ENCODE results near the gene RRP9.

Gene RRP9

DNA sequence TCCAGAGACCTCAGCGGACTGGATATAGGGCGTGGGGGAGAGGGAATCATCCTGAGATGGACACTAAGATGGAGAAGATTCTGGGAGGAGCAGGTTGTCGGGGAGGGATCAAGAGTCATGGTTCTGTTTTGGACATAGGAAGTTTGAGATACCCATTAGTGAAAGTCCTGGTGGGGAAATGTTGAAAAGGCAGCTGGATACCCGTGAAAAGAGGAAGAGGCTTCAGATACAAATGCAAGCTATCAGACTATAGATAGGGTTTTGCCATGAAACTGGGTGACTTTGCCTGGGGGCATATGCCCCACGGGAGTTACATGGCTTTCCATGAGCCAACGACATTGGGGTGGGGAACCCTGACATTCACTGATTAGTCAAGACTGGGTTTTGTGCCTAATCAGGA, 12.4 kb upstream of the RRP9 start:
- H3K9me3 ChIP-seq (ENCODE audit: insufficient read depth, low read length), result no peaks in the 10 kb centered on the region
- peaks cover 33% of the 10 kb centered on the region for H3K27me3 ChIP-seq (ENCODE audit: insufficient read depth, insufficient read length)
- no peak overlapping the region for H3K9ac ChIP-seq (ENCODE audit: insufficient read length, low read depth)
- peaks cover 21% of the 10 kb centered on the region for H3K36me3 ChIP-seq (ENCODE audit: insufficient read depth, insufficient read length, low read length)
- H3K4me3 ChIP-seq (ENCODE audit: insufficient read length, low read depth), result no peak overlapping the region
- TF ChIP-seq YY1 (IDR thresholded peaks at IDR 0.05; ENCODE audit: insufficient read depth, insufficient read length), result no peak
- TF ChIP-seq SUZ12 (IDR thresholded peaks at IDR 0.05; ENCODE audit: extremely low read depth, insufficient read depth, insufficient read length), result no peak
- TF ChIP-seq ZNF274 (IDR thresholded peaks at IDR 0.05; ENCODE audit: low read depth, low read length), result no peak
- H3K4me1 ChIP-seq (ENCODE audit: insufficient read depth, insufficient read length), result peaks cover 12% of the 10 kb centered on the region
- no peak for DNase-seq (ENCODE audit: low read depth, low spot score)

DNA sequence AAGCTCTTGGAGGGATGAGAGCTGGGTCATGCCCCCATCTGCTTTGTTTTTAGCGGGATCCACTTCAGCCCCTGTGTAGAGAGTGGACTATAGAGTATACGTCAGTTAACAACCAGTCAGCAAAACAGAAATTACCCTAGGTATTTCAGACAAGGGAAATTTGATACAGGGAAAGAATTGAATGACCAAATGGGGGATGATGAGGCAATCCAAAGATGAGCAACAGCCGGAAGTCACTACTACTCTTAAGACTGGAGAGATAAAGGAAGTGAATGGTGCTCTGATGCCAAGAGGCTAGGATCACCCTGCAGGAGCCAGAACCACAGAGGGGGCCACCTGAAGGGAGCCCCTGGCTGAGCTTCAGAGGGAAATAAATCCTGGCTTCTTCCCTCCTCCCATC, 11.7 kb upstream of the RRP9 start:
- no peak for TF ChIP-seq SUZ12 (IDR thresholded peaks at IDR 0.05; ENCODE audit: extremely low read depth, insufficient read depth, insufficient read length)
- no peak for TF ChIP-seq YY1 (IDR thresholded peaks at IDR 0.05; ENCODE audit: insufficient read depth, insufficient read length)
- TF ChIP-seq ZNF274 (IDR thresholded peaks at IDR 0.05; ENCODE audit: low read depth, low read length), result no peak
- no peak for DNase-seq (ENCODE audit: low read depth, low spot score)

DNA sequence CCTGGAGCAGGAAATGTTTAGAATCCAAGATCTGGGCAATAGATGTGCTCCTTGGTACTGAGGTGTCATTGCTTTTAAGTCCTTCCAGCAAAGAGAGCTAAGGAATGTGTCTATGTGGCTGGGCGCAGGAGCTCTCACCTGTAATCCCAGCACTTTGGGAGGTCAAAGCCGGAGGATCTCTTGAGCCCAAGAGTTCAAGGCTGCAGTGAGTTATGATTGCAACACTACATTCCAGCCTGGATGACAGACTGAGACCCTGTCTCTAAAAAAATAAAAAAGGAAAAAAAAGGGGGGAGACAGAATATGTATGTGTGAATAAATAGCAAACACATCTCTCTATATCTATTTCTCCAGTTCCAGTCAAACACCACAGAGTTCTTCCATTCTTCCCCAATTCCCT, 9.2 kb upstream of the RRP9 start:
- Histone ChIP-seq H3K4me1 (ENCODE audit: insufficient read depth, insufficient read length) (peaks cover 11% of the 10 kb centered on the region), H3K9ac (ENCODE audit: insufficient read length, low read depth) (no peak overlapping the region), H3K36me3 (ENCODE audit: insufficient read depth, insufficient read length, low read length) (no peaks in the 10 kb centered on the region), H3K9me3 (ENCODE audit: insufficient read depth, low read length) (no peaks in the 10 kb centered on the region), H3K4me3 (ENCODE audit: insufficient read length, low read depth) (no peak overlapping the region), H3K27me3 (ENCODE audit: insufficient read depth, insufficient read length) (peaks cover 35% of the 10 kb centered on the region)
- TF ChIP-seq SUZ12 (IDR thresholded peaks at IDR 0.05; ENCODE audit: extremely low read depth, insufficient read depth, insufficient read length) (no peak), YY1 (IDR thresholded peaks at IDR 0.05; ENCODE audit: insufficient read depth, insufficient read length) (no peak), ZNF274 (IDR thresholded peaks at IDR 0.05; ENCODE audit: low read depth, low read length) (no peak)
- no peak for DNase-seq (ENCODE audit: low read depth, low spot score)

More for the DNA sequence above, 11.7 kb upstream of the RRP9 start:
- Histone ChIP-seq H3K4me1 (ENCODE audit: insufficient read depth, insufficient read length) (peaks cover 12% of the 10 kb centered on the region), H3K36me3 (ENCODE audit: insufficient read depth, insufficient read length, low read length) (peaks cover 15% of the 10 kb centered on the region), H3K27me3 (ENCODE audit: insufficient read depth, insufficient read length) (peaks cover 35% of the 10 kb centered on the region), H3K4me3 (ENCODE audit: insufficient read length, low read depth) (no peak overlapping the region), H3K9ac (ENCODE audit: insufficient read length, low read depth) (no peak overlapping the region), H3K9me3 (ENCODE audit: insufficient read depth, low read length) (no peaks in the 10 kb centered on the region)

DNA sequence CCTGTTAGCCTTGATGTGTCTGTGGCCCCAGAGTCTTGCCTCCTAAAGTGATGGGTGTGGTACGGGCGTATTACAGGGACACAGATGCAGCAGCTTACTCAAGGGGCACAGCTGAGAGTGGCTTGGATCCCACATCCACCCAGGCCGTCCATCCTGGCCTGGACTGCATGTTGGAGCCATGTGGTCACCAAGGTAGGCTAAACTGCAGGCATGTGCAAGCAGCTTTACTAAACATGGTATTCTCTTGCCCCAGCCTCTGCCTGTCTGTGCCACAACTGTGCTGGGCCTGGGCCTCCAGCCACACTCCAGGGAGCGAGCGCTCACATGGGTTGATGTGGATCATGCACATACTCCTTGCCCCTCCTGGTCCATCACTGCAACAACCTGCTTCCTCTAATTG, 7.4 kb upstream of the RRP9 start:
- TF ChIP-seq YY1 (IDR thresholded peaks at IDR 0.05; ENCODE audit: insufficient read depth, insufficient read length), result no peak
- H3K4me3 ChIP-seq (ENCODE audit: insufficient read length, low read depth), result no peak overlapping the region
- no peak overlapping the region for H3K9ac ChIP-seq (ENCODE audit: insufficient read length, low read depth)
- no peaks in the 10 kb centered on the region for H3K9me3 ChIP-seq (ENCODE audit: insufficient read depth, low read length)
- H3K36me3 ChIP-seq (ENCODE audit: insufficient read depth, insufficient read length, low read length), result no peaks in the 10 kb centered on the region
- H3K4me1 ChIP-seq (ENCODE audit: insufficient read depth, insufficient read length), result peaks cover 4% of the 10 kb centered on the region
- DNase-seq (ENCODE audit: low read depth, low spot score), result no peak
- H3K27me3 ChIP-seq (ENCODE audit: insufficient read depth, insufficient read length), result peaks cover 22% of the 10 kb centered on the region

DNA sequence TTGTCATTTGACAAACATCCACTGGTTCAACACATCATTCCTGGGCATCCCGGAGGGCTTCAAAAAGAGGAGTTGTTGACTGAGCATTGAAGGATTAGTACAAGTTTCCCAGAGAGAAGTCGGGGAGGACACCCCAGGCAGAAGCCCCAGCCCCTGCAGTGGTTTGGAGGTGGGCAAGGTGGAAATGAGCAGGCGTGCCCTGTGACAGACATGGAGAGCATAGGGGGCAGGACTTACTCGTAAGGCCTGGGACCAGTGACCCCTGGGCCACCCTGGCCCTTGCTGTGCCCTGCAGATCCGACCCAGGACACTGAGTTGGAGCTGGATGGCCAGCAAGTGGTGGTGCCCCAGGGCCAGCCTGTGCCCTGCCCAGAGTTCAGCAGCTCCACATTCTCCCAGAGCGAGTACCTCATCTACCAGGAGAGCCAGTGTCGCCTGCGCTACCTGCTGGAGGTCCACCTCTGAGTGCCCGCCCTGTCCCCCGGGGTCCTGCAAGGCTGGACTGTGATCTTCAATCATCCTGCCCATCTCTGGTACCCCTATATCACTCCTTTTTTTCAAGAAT, 6.4 kb upstream of the RRP9 start:
- peaks cover 4% of the 10 kb centered on the region for H3K4me1 ChIP-seq (ENCODE audit: insufficient read depth, insufficient read length)
- DNase-seq (ENCODE audit: low read depth, low spot score), result no peak
- no peak overlapping the region for H3K4me3 ChIP-seq (ENCODE audit: insufficient read length, low read depth)
- H3K9ac ChIP-seq (ENCODE audit: insufficient read length, low read depth), result no peak overlapping the region
- peaks cover 13% of the 10 kb centered on the region for H3K27me3 ChIP-seq (ENCODE audit: insufficient read depth, insufficient read length)
- TF ChIP-seq YY1 (IDR thresholded peaks at IDR 0.05; ENCODE audit: insufficient read depth, insufficient read length), result no peak
- TF ChIP-seq ZNF274 (IDR thresholded peaks at IDR 0.05; ENCODE audit: low read depth, low read length), result no peak
- no peak for TF ChIP-seq SUZ12 (IDR thresholded peaks at IDR 0.05; ENCODE audit: extremely low read depth, insufficient read depth, insufficient read length)
- H3K9me3 ChIP-seq (ENCODE audit: insufficient read depth, low read length), result no peaks in the 10 kb centered on the region
- no peaks in the 10 kb centered on the region for H3K36me3 ChIP-seq (ENCODE audit: insufficient read depth, insufficient read length, low read length)

DNA sequence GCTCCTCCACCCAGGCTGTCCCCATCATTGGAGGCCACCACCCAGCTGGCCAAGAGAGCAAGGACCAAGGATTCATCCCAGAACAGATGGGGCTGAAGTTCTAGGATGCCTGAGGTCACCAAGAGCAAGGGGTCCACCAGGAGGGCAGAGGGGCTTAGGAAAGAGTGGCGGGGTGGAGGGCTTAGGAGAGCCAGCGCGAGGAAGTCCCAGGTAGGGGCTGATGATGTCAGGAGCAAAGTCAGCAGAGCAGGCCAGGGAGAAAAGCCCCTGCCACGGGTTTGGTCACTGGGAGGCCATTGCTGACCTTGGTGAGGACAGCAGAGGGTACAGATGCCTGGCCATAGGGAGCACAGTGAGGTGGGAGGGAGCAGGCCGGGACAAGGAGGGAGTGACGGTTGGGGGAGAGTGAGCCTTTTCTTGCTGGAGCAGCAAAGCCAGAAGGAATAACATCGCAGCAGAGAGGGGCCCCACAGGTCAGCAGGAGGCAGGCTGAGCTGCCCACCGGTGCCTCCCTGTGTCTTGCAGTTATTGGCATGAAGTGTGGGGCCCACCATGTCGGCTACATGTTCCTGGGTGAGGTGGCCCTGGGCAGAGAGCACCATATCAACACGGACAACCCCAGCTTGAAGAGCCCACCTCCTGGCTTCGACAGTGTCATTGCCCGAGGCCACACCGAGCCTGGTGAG, 5.7 kb upstream of the RRP9 start:
- TF ChIP-seq ZNF274 (IDR thresholded peaks at IDR 0.05; ENCODE audit: low read depth, low read length) (no peak), YY1 (IDR thresholded peaks at IDR 0.05; ENCODE audit: insufficient read depth, insufficient read length) (no peak), SUZ12 (IDR thresholded peaks at IDR 0.05; ENCODE audit: extremely low read depth, insufficient read depth, insufficient read length) (no peak)
- Histone ChIP-seq H3K27me3 (ENCODE audit: insufficient read depth, insufficient read length) (peaks cover 13% of the 10 kb centered on the region), H3K36me3 (ENCODE audit: insufficient read depth, insufficient read length, low read length) (no peaks in the 10 kb centered on the region), H3K4me1 (ENCODE audit: insufficient read depth, insufficient read length) (peaks cover 4% of the 10 kb centered on the region), H3K9me3 (ENCODE audit: insufficient read depth, low read length) (no peaks in the 10 kb centered on the region), H3K4me3 (ENCODE audit: insufficient read length, low read depth) (no peak overlapping the region), H3K9ac (ENCODE audit: insufficient read length, low read depth) (no peak overlapping the region)
- no peak for DNase-seq (ENCODE audit: low read depth, low spot score)

DNA sequence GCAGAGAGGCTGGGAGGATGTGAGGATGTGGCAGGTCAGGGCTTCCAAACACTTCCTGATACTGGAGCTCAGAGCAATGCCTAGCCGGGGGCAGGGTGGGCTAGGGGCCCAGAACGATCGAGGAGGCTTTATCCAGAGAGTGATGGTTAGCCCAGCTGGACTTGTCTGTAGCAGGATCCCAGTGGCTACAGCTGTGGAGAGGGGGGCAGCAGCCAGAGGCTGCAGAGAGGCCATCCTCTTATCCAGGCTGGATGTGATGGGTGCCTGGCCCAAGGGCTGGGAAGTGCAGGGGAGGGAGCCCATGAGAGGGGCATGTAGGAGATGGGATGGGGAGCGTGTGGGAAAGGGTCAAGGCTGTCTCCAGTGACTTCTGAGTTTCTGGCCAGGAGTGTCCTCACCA, 5.1 kb upstream of the RRP9 start:
- no peak for DNase-seq (ENCODE audit: low read depth, low spot score)

More for the DNA sequence above, 5.1 kb upstream of the RRP9 start:
- no peak overlapping the region for H3K9ac ChIP-seq (ENCODE audit: insufficient read length, low read depth)
- peaks cover 4% of the 10 kb centered on the region for H3K4me1 ChIP-seq (ENCODE audit: insufficient read depth, insufficient read length)
- H3K9me3 ChIP-seq (ENCODE audit: insufficient read depth, low read length), result no peaks in the 10 kb centered on the region
- H3K36me3 ChIP-seq (ENCODE audit: insufficient read depth, insufficient read length, low read length), result no peaks in the 10 kb centered on the region
- H3K27me3 ChIP-seq (ENCODE audit: insufficient read depth, insufficient read length), result peaks cover 9% of the 10 kb centered on the region
- no peak overlapping the region for H3K4me3 ChIP-seq (ENCODE audit: insufficient read length, low read depth)
- TF ChIP-seq SUZ12 (IDR thresholded peaks at IDR 0.05; ENCODE audit: extremely low read depth, insufficient read depth, insufficient read length) (no peak), YY1 (IDR thresholded peaks at IDR 0.05; ENCODE audit: insufficient read depth, insufficient read length) (no peak), ZNF274 (IDR thresholded peaks at IDR 0.05; ENCODE audit: low read depth, low read length) (no peak)

All from NT2/D1 (cell line).